DOHH2 (cell line): Measurements from ENCODE around the gene PTX4.
"Not testable (repeated sequence)": the region's sequence is repeated elsewhere in the genome, so short reads cannot be mapped to it uniquely, and the experiment has no call there.

Experiments
- H3F3A ChIP-seq: fragments of 200-600 bp; sonication (generic), shearing (Covaris generic); 2 replicates; pipeline ENCODE4 v1.6.0; 2016; ENCODE audit warnings: antibody characterized with exemption, mild to moderate bottlenecking; ENCODE audit not compliant: control insufficient read depth, insufficient read depth
- H3K27ac ChIP-seq: fragments of 200-600 bp; sonication (generic); 2 replicates; pipeline ENCODE4 v1.5.1; 2014; ENCODE audit warnings: low read depth, mild to moderate bottlenecking, low read length, moderate library complexity
- H3K27me3 ChIP-seq: fragments of 200-600 bp; sonication (generic); 2 replicates; pipeline ENCODE4 v1.6.1; 2014; ENCODE audit warnings: mild to moderate bottlenecking, low read length, mixed read lengths; ENCODE audit not compliant: control insufficient read depth
- H3K36me3 ChIP-seq: fragments of 200-600 bp; sonication (generic); 2 replicates; pipeline ENCODE4 v1.6.1; 2014; ENCODE audit warnings: mild to moderate bottlenecking, low read length, moderate library complexity, mixed read lengths; ENCODE audit not compliant: control insufficient read depth
- H3K4me1 ChIP-seq: fragments of 200-600 bp; sonication (generic); 2 replicates; pipeline ENCODE4 v1.6.1; 2014; ENCODE audit warnings: mild to moderate bottlenecking, low read length, mixed read lengths; ENCODE audit not compliant: control insufficient read depth
- H3K4me2 ChIP-seq: fragments of 200-600 bp; sonication (generic); 2 replicates; pipeline ENCODE4 v1.6.0; 2014; ENCODE audit warnings: mild to moderate bottlenecking, low read length, moderate library complexity
- H3K4me3 ChIP-seq: fragments of 200-600 bp; sonication (generic); 2 replicates; pipeline ENCODE4 v1.5.1; 2014; ENCODE audit warnings: mild to moderate bottlenecking, low read length, mixed read lengths
- H3K79me2 ChIP-seq: fragments of 200-600 bp; sonication (generic); 2 replicates; pipeline ENCODE4 v1.6.1; 2014; ENCODE audit warnings: mild to moderate bottlenecking, low read length, mixed read lengths; ENCODE audit not compliant: control insufficient read depth
- H3K9me2 ChIP-seq: fragments of 200-600 bp; sonication (generic); replicated peaks from 2 replicates; pipeline ENCODE4 v1.6.1; 2014; ENCODE audit warnings: mild to moderate bottlenecking, low read length, mixed read lengths; ENCODE audit not compliant: control insufficient read depth
- H3K9me3 ChIP-seq: fragments of 200-600 bp; sonication (generic); 2 replicates; pipeline ENCODE4 v1.6.1; 2014; ENCODE audit warnings: antibody characterized with exemption, low read length, mixed read lengths; ENCODE audit not compliant: control insufficient read depth, insufficient read depth
- H4K20me1 ChIP-seq: fragments of 200-600 bp; sonication (generic); 2 replicates; pipeline ENCODE4 v1.6.0; 2014; ENCODE audit warnings: low read depth, mild to moderate bottlenecking, antibody characterized with exemption, low read length, moderate library complexity; ENCODE audit not compliant: control insufficient read depth, insufficient read depth
- CTCF ChIP-seq: fragments of 200-600 bp; sonication (generic); IDR thresholded peaks from one replicate; pipeline ENCODE4 v1.5.1; 2014; ENCODE audit warnings: antibody characterized with exemption, mild to moderate bottlenecking, low read depth, low read length; ENCODE audit not compliant: poor library complexity, severe bottlenecking
- EZH2phosphoT487 ChIP-seq: fragments of 200-600 bp; sonication (generic); IDR thresholded peaks from 2 replicates; pipeline ENCODE4 v1.6.1; 2017; ENCODE audit warnings: borderline replicate concordance, mild to moderate bottlenecking, antibody characterized with exemption, low read length, moderate library complexity, mixed read lengths

The PTX4 gene

DNA sequence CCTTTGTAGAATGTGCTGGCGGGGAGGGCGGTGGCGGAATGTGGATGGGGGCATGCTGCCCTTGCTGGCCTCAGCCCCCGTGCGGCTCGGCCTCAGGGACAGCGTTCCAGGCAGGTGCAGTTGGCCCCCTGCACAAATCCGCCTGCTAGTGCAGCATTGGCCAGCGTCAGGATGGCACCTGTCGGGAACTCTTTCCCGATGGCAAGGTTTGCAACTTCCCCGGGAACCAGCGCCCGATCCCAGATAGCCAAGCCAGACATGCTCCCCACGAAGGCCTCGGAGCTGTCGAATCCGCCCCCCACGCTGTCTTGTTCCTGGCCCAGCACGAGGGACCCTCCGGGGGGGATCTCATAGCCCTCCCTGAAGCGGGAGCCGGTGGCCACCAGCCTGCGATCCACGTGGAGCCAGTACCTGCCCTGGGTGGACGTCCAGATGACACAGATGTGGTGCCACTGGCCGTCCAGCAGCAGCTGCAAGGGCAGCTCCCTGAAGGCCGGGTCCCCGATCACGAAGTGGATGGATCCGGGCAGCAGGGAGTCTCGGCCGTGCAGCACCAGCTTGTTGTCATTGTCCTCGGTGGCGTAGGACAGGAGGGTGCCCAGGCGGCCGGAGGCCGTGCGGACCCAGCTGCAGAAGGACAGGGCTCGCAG is 2.8 kb downstream of the PTX4 start:
- Histone ChIP-seq H3K9me3 (no peaks in the 10 kb centered on the region), H3K9me2 (no peaks in the 10 kb centered on the region), H3K79me2 (no peaks in the 10 kb centered on the region), H3K27ac (no peak overlapping the region), H3K4me1 (peaks cover 1% of the 10 kb centered on the region), H3K4me3 (no peak overlapping the region), H3K4me2 (no peak overlapping the region), H4K20me1 (no peaks in the 10 kb centered on the region), H3F3A (no peaks in the 10 kb centered on the region), H3K27me3 (peaks cover 34% of the 10 kb centered on the region), H3K36me3 (no peaks in the 10 kb centered on the region)
- no peak for TF ChIP-seq CTCF
- no peak for TF ChIP-seq EZH2phosphoT487

- Histone ChIP-seq H3K27ac (no peak overlapping the region), H3K79me2 (no peaks in the 10 kb centered on the region), H3F3A (0 out of 2 replicates have a peak, but pooled peaks cover 4% of the 10 kb centered on the region), H3K36me3 (no peaks in the 10 kb centered on the region), H3K27me3 (peaks cover 40% of the 10 kb centered on the region), H4K20me1 (no peaks in the 10 kb centered on the region), H3K9me2 (no peaks in the 10 kb centered on the region), H3K4me1 (peaks cover 7% of the 10 kb centered on the region), H3K9me3 (no peaks in the 10 kb centered on the region), H3K4me2 (no peak overlapping the region), H3K4me3 (no peak overlapping the region)
- TF ChIP-seq EZH2phosphoT487 (peak; percentile 30; the same call in 1 of the 2 replicates), CTCF (no peak)
These were observed 6.6 kb downstream of the PTX4 start for GRCh38 chr16:1481906-1482835.

DNA sequence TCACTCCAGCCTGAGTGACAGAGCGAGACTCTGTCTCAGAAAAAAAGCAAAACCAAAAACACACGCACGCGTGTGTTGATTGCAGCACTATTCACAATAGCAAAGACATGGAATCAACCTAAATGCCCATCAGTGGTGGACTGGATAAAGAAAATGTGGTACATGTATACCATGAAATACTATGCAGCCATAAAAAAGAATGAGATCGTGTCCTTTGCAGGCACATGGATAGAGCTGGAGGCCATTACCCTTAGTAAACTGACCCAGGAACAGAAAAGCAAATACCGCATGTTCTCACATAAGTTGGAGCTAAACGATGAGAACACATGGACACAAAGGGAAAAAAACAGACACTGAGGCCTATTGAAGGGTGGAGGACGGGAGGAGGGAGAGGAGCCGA is 9.8 kb downstream of the PTX4 start:
- H3F3A ChIP-seq, H3K9me3 ChIP-seq, H4K20me1 ChIP-seq, H3K9me2 ChIP-seq, H3K36me3 ChIP-seq, H3K4me2 ChIP-seq, H3K27ac ChIP-seq, H3K4me3 ChIP-seq: not testable (repeated sequence)
- H3K4me1 ChIP-seq: peaks cover 17% of the 10 kb centered on the region
- peaks cover 34% of the 10 kb centered on the region for H3K27me3 ChIP-seq
- peaks cover 18% of the 10 kb centered on the region for H3K79me2 ChIP-seq

DNA sequence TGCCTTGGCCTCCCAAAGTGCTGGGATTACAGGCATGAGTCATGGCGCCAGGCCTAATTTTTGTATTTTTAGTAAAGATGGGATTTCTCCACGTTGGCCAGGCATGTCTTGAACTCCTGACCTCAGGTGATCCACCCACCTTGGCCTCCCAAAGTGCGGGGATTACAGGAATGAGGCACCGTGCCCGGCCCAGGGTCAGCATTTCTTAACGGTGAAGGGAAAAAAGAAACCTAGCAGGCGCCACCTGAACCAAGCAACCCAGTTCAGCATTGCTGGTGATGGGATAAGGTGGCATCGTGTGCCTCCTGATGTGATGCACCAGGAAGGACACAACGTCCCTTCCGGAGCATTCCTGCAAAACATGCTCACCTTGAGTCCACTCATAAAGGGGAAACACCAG is 11.7 kb downstream of the PTX4 start:
- no peak overlapping the region for H3K27ac ChIP-seq
- 0 out of 2 replicates have a peak, but pooled peaks cover 4% of the 10 kb centered on the region for H3K36me3 ChIP-seq
- H3K79me2 ChIP-seq: peaks cover 35% of the 10 kb centered on the region
- no peaks in the 10 kb centered on the region for H4K20me1 ChIP-seq
- H3K9me3 ChIP-seq: no peaks in the 10 kb centered on the region
- TF ChIP-seq CTCF (no peak), EZH2phosphoT487 (no peak)
- peaks cover 15% of the 10 kb centered on the region for H3K27me3 ChIP-seq
- no peaks in the 10 kb centered on the region for H3K9me2 ChIP-seq
- peaks cover 10% of the 10 kb centered on the region; the same call in 1 of the 2 replicates for H3F3A ChIP-seq
- H3K4me3 ChIP-seq: no peak overlapping the region
- no peak overlapping the region for H3K4me2 ChIP-seq
- peaks cover 34% of the 10 kb centered on the region for H3K4me1 ChIP-seq
